Left colon (tissue), 2 donors: ENCODE data around the gene SHANK1. TPM values are rescaled to one million over a fixed set of nuclear protein-coding genes. Genes with fewer than 3 reads are reported as not detected.

ENCODE experiments used
- ATAC-seq: fragments of 200-7000 bp; cut with Tn5 transposase; one replicate; pipeline ENCODE4 v1.9.1; 2020; ENCODE audit warnings: mild to moderate bottlenecking, moderate library complexity
- DNase-seq, 2 donors: peaks; one replicate each; pipeline ENCODE4 v3.0.0-alpha.2; 2020
- intact Hi-C, 2 donors: fragments of 100-400 bp; cut with DNase I in 1 of 2; cut with micrococcal nuclease in 1 of 2; formaldehyde crosslinking; loops; one replicate each; pipeline versions ENCODE4 v1.11.2 to v1.14.0; 2022; cut with DNase I, micrococcal nuclease
- total RNA-seq, 2 donors: library from RNA; stranded (reverse); fragmentation: NEBNext Ultra II Directional; extraction: Animal tissue kit (Norgen Biotek cat#: 25700); gene quantifications; one replicate each; pipeline ENCODE4 v1.2.1, GENCODE V29; 2021
- donor health status: DM: no; HTN: no; CAD: no.
- donor health status: DM: yes; HTN: yes; CAD: no.

Gene SHANK1
- total RNA-seq, 2 donors from 2014 or later, result 0.21 to 0.36 TPM

- ATAC-seq (no peak), DNase-seq (no peak)
- intact Hi-C loops, result no loop called here
Observed at GRCh38 chr19:50651174-50651573, 68.4 kb downstream of the SHANK1 start.

- DNase-seq, result no peak
- ATAC-seq, result no peak
- intact Hi-C loops, result no loop called here
Observed at GRCh38 chr19:50649433-50650391, 69.9 kb downstream of the SHANK1 start, which contains the start of gene C19orf81. Gene C19orf81 (plus strand): TSS chr19:50649445. CDS start chr19:50649445, 0 bp downstream.

GRCh38 chr19:50648659-50649058 is 70.9 kb downstream of the SHANK1 start:
- ATAC-seq (no peak), DNase-seq (no peak)

GRCh38 chr19:50647879-50648615 is 71.6 kb downstream of the SHANK1 start:
- DNase-seq (no peak), ATAC-seq (no peak)
- intact Hi-C loops, result no loop called here

More at GRCh38 chr19:50648659-50649058, 70.9 kb downstream of the SHANK1 start:
- intact Hi-C loops, result no loop called here

- ATAC-seq, result no peak
- intact Hi-C loops, result no loop called here
Observed at GRCh38 chr19:50646074-50646807, 73.4 kb downstream of the SHANK1 start.

GRCh38 chr19:50645107-50645506 is 74.5 kb downstream of the SHANK1 start:
- intact Hi-C loops, result no loop called here
- no peak for DNase-seq
- ATAC-seq, result no peak

More at GRCh38 chr19:50646074-50646807, 73.4 kb downstream of the SHANK1 start:
- no peak for DNase-seq

GRCh38 chr19:50644315-50644915 is 75.2 kb downstream of the SHANK1 start:
- intact Hi-C loops, result no loop called here
- DNase-seq, result no peak
- no peak for ATAC-seq

- DNase-seq (no peak), ATAC-seq (no peak)
- intact Hi-C loops, result no loop called here
Observed at GRCh38 chr19:50640368-50640767, 79.2 kb downstream of the SHANK1 start.

- ATAC-seq, result peak; percentile 58
- peak in 1 of 2 donors; percentile 28 for DNase-seq
- intact Hi-C loops, result no loop called here
Observed at GRCh38 chr19:50639121-50640112, 80.2 kb downstream of the SHANK1 start, which contains the start of gene SYT3. Gene SYT3 (minus strand): TSS chr19:50639881. CDS start chr19:50637411, 2,470 bp downstream.

GRCh38 chr19:50638600-50638999 is 81.0 kb downstream of the SHANK1 start:
- no peak for ATAC-seq

GRCh38 chr19:50636317-50637085 is 83.1 kb downstream of the SHANK1 start:
- DNase-seq, result no peak

More at GRCh38 chr19:50638600-50638999, 81.0 kb downstream of the SHANK1 start:
- no peak for DNase-seq
- intact Hi-C loops, result no loop called here

GRCh38 chr19:50633973-50634372 is 85.6 kb downstream of the SHANK1 start:
- ATAC-seq (no peak), DNase-seq (no peak)
- intact Hi-C loops, result no loop called here

More at GRCh38 chr19:50636317-50637085, 83.1 kb downstream of the SHANK1 start:
- no peak for ATAC-seq
- intact Hi-C loops, result no loop called here

- DNase-seq (no peak), ATAC-seq (no peak)
- intact Hi-C loops, result no loop called here
Observed at GRCh38 chr19:50633359-50633758, 86.2 kb downstream of the SHANK1 start.

GRCh38 chr19:50632151-50632835 is 87.3 kb downstream of the SHANK1 start:
- no peak for ATAC-seq
- intact Hi-C loops, result no loop called here
- no peak for DNase-seq

GRCh38 chr19:50629801-50630200 is 89.8 kb downstream of the SHANK1 start:
- ATAC-seq, result no peak
- intact Hi-C loops, result no loop called here
- DNase-seq, result no peak

- intact Hi-C loops, result no loop called here
- DNase-seq, result no peak
- ATAC-seq, result no peak
Observed at GRCh38 chr19:50629194-50629593, 90.4 kb downstream of the SHANK1 start.
